HepG2 (cell line): ENCODE data around the gene TFEB.

ENCODE experiments used
- ARHGAP35 ChIP-seq: sonication (generic); formaldehyde crosslinking; IDR thresholded peaks from 2 replicates; pipeline ENCODE4 v1.9.0; 2022; ENCODE audit warnings: mild to moderate bottlenecking, inconsistent platforms, moderate library complexity, missing genetic modification reagents, borderline replicate concordance
- EZH2 ChIP-seq: conservative IDR thresholded peaks from 2 replicates; pipeline ENCODE4 v1.6.1; 2012; ENCODE audit warnings: mild to moderate bottlenecking, low read depth, low read length, moderate library complexity
- FOSL1 ChIP-seq: sonication (generic); formaldehyde crosslinking; IDR thresholded peaks from 2 replicates; pipeline ENCODE4 v1.9.0; 2021; ENCODE audit warnings: missing genetic modification reagents, borderline replicate concordance
- ISX ChIP-seq: sonication (generic); formaldehyde crosslinking; conservative IDR thresholded peaks from 2 replicates; pipeline ENCODE4 v1.5.0; 2020; ENCODE audit warnings: missing genetic modification reagents
- NR2F1 ChIP-seq, 2 experiments: fragments of 450-650 bp in 1 of 2; formaldehyde crosslinking in 1 of 2; IDR thresholded peaks; 2 replicates each; pipeline versions ENCODE4 v1.5.0 to v1.6.1; 2016 to 2020; ENCODE audit warnings: mild to moderate bottlenecking in 1 of 2, missing compliant biosample characterization in 1 of 2, missing genetic modification reagents in 1 of 2, moderate library complexity in 1 of 2
- PBX2 ChIP-seq: IDR thresholded peaks from 2 replicates; pipeline ENCODE4 v1.6.1; 2016; ENCODE audit warnings: control low read depth
- PRDM15 ChIP-seq: sonication (generic); formaldehyde crosslinking; IDR thresholded peaks from 2 replicates; pipeline ENCODE4 v1.4.0; 2020; ENCODE audit warnings: missing genetic modification reagents
- SIX1 ChIP-seq: sonication (generic); formaldehyde crosslinking; IDR thresholded peaks from 2 replicates; pipeline ENCODE4 v1.4.0; 2020; ENCODE audit warnings: missing genetic modification reagents, borderline replicate concordance
- ZNF232 ChIP-seq: sonication (generic); formaldehyde crosslinking; IDR thresholded peaks from 2 replicates; pipeline ENCODE4 v1.4.0; 2020; ENCODE audit warnings: missing genetic modification reagents, borderline replicate concordance

- TF ChIP-seq EZH2 (no peak), SIX1 (CRISPR knock-in tag) (no peak), PBX2 (no peak), FOSL1 (CRISPR knock-in tag) (no peak), ZNF232 (CRISPR knock-in tag) (no peak), PRDM15 (CRISPR knock-in tag) (no peak), ARHGAP35 (CRISPR knock-in tag) (no peak), NR2F1 (CRISPR knock-in tag; IDR thresholded peaks at IDR 0.05) (no peak), ISX (CRISPR knock-in tag) (no peak)
These were observed 23.9 kb downstream of the TFEB start for GRCh38 chr6:41711323-41712038.
